Mucosa of rectum (tissue), 2 donors: ENCODE measurements around the gene EML6.

Experiments
- H3K27ac ChIP-seq, 2 donors: one replicate each; pipeline ENCODE4 v1.7.0; 2013; ENCODE audit warnings: inconsistent platforms in 2 of 2, low read depth in 2 of 2, low read length in 2 of 2
- H3K27me3 ChIP-seq, 2 donors: one replicate each; pipeline ENCODE4 v1.7.0; 2013; ENCODE audit warnings: low read length in 2 of 2; ENCODE audit not compliant: control insufficient read depth in 2 of 2, insufficient read depth in 2 of 2
- H3K36me3 ChIP-seq, 2 donors: one replicate each; pipeline ENCODE4 v1.7.0; 2013; ENCODE audit warnings: low read length in 2 of 2; ENCODE audit not compliant: control insufficient read depth in 2 of 2, insufficient read depth in 2 of 2
- H3K4me1 ChIP-seq, 2 donors: one replicate each; pipeline ENCODE4 v1.7.0; 2013; ENCODE audit warnings: low read length in 2 of 2, mild to moderate bottlenecking in 1 of 2; ENCODE audit not compliant: control insufficient read depth in 2 of 2, insufficient read depth in 2 of 2
- H3K4me3 ChIP-seq, 2 donors: one replicate each; pipeline ENCODE4 v1.7.0; 2013; ENCODE audit warnings: low read length in 2 of 2
- H3K9ac ChIP-seq, 2 donors: one replicate each; pipeline ENCODE4 v1.7.0; 2013; ENCODE audit warnings: low read length in 2 of 2, low read depth in 1 of 2, mild to moderate bottlenecking in 1 of 2
- H3K9me3 ChIP-seq, 2 donors: one replicate each; pipeline ENCODE4 v1.7.0; 2013; ENCODE audit warnings: low read length in 2 of 2; ENCODE audit not compliant: control insufficient read depth in 2 of 2
- donor health status: healthy.
- donor health status: Normal muscosa, but diverticular disease.

Gene EML6

DNA sequence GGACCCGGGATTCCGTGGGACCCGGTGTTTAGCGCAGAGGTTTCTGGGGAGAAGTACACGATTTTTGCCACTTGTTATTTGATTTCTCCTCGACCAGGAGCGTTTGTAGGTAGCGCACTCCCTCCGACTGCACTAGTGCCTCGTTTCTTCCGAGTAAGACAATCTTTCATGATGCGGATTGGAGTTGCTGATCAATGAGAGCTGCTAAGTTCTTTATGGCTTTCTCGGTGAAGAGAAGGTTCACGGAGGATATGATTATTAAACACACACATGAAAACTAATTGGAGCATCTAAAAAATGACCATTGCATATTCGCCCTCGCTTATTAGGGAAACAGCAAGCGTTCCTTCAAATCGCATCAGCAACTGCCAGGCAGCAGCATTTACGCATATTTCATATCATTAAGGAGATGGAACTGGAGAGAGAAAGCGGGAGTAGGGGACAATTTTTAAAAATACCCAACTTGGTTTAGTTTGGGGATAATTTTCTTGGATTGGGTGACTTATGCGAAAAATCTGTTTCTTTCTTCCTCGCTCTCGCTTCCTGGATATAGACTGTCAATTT, 616 bp downstream of the EML6 start:
- peak overlapping the region; percentile 56 to 77 for H3K9ac ChIP-seq
- peak overlapping the region; percentile 42 to 65 for H3K27ac ChIP-seq
- H3K9me3 ChIP-seq: no peaks in the 10 kb centered on the region
- H3K4me3 ChIP-seq: peak overlapping the region; percentile 71 to 90
- no peaks in the 10 kb centered on the region for H3K36me3 ChIP-seq
- H3K4me1 ChIP-seq: peaks cover 11 to 16% of the 10 kb centered on the region in 2 donors
- peaks cover 21 to 25% of the 10 kb centered on the region in 2 donors for H3K27me3 ChIP-seq

DNA sequence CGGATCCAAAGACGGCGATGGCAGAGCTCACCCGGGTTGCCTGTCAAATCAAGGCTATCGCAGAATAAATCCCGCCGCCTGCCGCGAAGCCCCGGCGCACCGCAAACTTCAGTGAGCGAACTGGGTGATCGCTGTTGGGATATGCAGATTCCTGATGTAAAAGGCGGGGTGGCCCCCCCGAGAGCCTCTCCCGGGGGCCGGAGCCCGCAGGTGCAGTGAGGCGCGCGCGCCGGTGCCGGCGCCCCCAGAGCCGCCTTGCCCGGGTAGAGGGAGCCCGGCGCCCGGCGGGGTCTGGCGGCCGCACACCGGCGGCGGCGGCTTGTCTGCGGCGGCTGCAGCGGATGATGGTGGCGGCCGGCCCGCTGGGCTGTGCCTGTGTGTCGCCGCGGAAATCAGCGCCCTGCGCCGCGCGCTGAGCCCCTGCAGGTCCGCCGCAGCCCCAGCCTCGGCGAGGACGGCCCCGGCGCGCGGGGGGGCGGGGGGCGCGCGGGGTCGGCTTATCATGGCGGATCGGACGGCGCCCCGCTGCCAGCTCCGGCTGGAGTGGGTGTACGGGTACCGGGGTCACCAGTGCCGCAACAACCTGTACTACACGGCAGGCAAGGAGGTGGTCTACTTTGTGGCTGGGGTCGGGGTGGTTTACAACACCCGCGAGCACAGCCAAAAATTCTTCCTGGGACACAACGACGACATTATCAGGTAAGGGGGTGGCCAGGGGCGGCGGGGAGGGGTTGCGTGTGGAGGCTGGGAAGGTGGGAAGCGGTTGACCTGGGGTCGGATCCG, 1.3 kb downstream of the EML6 start:
- Histone ChIP-seq H3K9me3 (no peaks in the 10 kb centered on the region), H3K27me3 (peaks cover 21 to 25% of the 10 kb centered on the region in 2 donors), H3K9ac (peak overlapping the region; percentile 32 to 51), H3K27ac (no peak overlapping the region), H3K4me1 (peaks cover 11 to 16% of the 10 kb centered on the region in 2 donors), H3K36me3 (no peaks in the 10 kb centered on the region), H3K4me3 (peak overlapping the region; percentile 71 to 90)

DNA sequence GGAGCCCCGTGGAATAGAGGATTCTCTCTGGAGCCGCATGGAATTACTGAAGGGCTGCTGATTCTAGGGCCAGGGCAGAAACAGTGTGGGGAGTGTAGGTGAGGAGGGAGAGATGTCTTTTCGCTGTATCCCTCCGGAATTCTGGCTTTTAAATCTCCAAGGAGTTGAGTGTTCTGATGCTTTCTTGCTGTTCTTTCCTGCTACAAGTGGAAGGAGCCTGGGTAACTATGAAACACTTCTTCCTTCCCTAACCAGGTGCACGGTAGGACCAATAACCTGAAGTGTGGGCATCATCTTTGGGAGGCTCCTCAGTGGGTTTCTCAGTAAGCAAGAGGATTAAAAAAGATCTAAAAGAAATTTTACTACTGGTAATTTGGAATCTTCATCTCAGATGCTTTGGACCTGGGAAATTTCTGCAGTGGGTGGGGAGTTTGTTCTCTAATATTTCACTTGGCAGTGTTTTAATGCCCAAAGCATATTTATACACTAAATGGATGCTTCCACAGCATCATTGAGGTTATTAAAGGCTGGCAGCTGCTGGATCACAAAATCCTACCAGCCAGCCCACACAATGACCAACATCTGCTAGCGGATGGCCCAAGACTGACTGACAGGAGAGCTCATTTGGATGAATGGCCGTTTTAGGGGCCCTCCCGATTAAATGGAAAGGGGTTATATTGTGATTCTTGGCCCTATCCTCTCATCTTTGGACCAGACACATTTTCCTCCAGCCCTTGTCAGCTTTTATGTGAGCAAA, 2.1 kb downstream of the EML6 start:
- Histone ChIP-seq H3K27ac (no peak overlapping the region), H3K4me3 (peak overlapping the region; percentile 48 to 71), H3K27me3 (peaks cover 21 to 25% of the 10 kb centered on the region in 2 donors)

DNA sequence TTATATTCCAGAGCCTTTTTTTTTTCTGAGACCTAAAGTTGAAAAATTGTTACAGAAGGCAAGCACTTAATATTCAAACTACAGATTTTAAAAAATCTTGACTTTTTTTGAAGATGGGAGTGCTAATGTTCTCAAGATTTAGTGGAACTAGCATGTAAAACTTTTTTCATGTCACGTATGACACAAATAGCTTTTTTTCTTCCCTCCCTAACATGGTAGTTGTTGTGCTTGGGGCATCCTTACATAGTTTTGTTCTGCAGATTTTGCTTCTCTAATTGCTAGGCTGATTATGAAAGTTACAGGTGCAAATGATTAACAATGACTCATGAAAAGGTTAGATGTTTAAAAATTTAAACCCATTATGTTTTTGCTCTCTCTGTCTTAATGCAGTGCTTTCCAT, 3.0 kb downstream of the EML6 start:
- Histone ChIP-seq H3K9ac (no peak overlapping the region), H3K27me3 (peaks cover 21 to 25% of the 10 kb centered on the region in 2 donors), H3K27ac (no peak overlapping the region), H3K4me1 (peaks cover 11 to 16% of the 10 kb centered on the region in 2 donors), H3K9me3 (no peaks in the 10 kb centered on the region), H3K36me3 (no peaks in the 10 kb centered on the region), H3K4me3 (no peak overlapping the region)

More for the DNA sequence above, 2.1 kb downstream of the EML6 start:
- no peaks in the 10 kb centered on the region for H3K9me3 ChIP-seq
- peak overlapping the region in 1 of 2 donors; percentile 51 for H3K9ac ChIP-seq
- H3K4me1 ChIP-seq: peaks cover 11 to 16% of the 10 kb centered on the region in 2 donors
- no peaks in the 10 kb centered on the region for H3K36me3 ChIP-seq

DNA sequence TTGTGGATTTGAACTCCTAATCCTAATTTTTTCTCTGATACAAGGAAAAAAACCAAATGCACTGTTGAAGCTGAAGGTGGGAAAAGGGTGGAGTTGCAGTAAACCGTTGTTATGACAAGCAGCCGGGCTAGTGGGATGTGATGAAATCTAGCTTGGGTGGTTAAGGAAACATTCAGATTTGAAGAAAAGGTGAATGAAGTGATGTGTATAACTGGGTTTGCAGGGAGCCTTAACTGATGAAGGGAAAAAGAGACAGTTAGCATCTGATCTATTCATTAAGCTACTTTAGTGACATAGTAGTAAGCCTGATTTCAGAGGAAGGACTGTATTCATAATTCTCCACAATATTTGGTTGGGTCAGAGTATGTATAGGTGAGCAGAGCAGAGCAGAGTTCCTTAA, 3.5 kb downstream of the EML6 start:
- Histone ChIP-seq H3K9me3 (no peaks in the 10 kb centered on the region), H3K4me1 (peaks cover 11 to 16% of the 10 kb centered on the region in 2 donors), H3K36me3 (no peaks in the 10 kb centered on the region), H3K4me3 (no peak overlapping the region), H3K27ac (no peak overlapping the region), H3K27me3 (peaks cover 21 to 25% of the 10 kb centered on the region in 2 donors), H3K9ac (no peak overlapping the region)

DNA sequence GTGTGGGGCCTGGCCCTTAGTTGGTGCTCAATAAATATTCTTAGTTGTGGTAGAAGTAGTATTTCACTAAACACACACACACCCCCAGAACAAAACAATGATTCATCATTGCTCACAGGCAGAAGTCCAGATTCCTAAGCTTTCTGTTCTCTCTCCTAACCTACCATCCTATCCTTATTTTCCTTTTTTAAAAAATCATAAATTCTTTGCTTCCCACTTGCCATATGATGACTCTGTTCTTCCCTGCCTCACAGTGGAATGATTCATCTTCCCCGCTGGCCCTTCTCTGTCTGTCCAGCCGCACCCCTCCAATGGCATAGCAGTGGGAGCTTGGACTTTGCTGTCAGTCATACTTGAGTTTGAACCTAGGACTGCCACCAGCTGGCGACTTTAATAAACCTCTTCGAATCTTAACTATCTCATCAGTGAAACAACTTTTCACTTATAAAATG, 5.2 kb downstream of the EML6 start:
- Histone ChIP-seq H3K9ac (no peak overlapping the region), H3K4me3 (no peak overlapping the region), H3K9me3 (no peaks in the 10 kb centered on the region), H3K27ac (no peak overlapping the region), H3K4me1 (peaks cover 7 to 10% of the 10 kb centered on the region in 2 donors), H3K36me3 (no peaks in the 10 kb centered on the region), H3K27me3 (peaks cover 21 to 25% of the 10 kb centered on the region in 2 donors)

DNA sequence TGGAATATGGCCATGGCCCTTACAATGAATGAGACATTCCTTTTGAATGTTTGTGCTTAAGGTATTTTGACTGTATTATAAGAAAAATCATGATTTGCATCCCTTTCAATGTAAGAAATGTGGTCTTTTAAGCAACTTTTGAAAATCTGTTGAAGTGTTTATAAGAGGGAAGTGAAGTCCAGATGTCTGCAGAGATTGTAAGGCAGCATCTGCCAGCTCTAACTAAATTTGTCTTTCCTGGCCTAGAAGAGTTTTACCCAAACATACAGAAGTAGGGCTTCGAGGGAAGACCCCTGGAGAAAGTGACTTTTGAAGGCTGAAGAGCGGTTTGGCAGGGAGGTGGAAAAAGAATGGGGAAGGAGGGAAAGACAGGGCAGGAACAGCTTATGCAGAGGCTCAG, 12.2 kb downstream of the EML6 start:
- H3K4me3 ChIP-seq: no peak overlapping the region
- H3K4me1 ChIP-seq: no peaks in the 10 kb centered on the region
- H3K9ac ChIP-seq: no peak overlapping the region
- no peaks in the 10 kb centered on the region for H3K9me3 ChIP-seq
- H3K27me3 ChIP-seq: no peaks in the 10 kb centered on the region
- no peaks in the 10 kb centered on the region for H3K36me3 ChIP-seq
- H3K27ac ChIP-seq: no peak overlapping the region

DNA sequence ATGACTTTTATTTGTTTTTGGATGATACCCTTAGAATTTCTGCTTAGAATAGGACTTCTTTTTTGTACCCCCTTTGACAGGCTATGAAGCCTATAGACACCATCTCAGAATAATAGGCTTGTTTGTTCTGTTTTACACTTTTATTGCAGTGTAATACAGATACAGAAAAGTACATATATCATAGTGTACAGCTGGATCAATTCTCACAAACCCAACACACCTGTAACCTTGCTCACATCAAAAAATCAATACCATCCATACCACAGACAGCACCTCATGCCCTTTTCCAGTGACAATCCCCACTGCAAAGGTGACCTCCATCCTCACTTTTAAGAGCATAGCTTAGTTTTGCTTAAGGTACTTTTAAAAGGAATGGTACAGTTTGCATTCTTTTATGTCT, 14.8 kb downstream of the EML6 start:
- Histone ChIP-seq H3K4me1 (no peaks in the 10 kb centered on the region), H3K27me3 (no peaks in the 10 kb centered on the region), H3K36me3 (no peaks in the 10 kb centered on the region), H3K9me3 (no peaks in the 10 kb centered on the region), H3K27ac (no peak overlapping the region), H3K4me3 (no peak overlapping the region), H3K9ac (no peak overlapping the region)

DNA sequence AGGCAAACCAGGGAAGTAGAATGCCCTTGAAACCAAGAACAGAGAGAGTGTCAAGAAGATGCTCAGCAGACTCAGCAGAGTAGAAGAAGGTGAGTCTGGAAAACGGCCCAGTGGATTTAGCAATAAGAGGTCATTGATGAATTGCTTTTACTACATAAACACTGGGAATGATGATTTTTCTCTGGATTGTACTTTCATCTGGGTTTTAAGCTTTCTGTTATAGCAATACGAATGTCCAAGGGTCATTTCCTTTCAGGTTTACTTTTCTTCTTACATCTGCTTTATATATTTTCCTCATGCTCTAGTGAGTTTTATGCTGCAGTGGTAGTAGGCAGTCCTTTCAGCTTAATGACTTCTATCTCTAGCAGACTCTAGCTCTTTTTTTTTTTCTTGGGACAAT, 16.9 kb downstream of the EML6 start:
- H3K9me3 ChIP-seq: no peaks in the 10 kb centered on the region
- H3K27me3 ChIP-seq: no peaks in the 10 kb centered on the region
- no peak overlapping the region for H3K9ac ChIP-seq
- H3K4me3 ChIP-seq: no peak overlapping the region
- H3K27ac ChIP-seq: no peak overlapping the region
- H3K4me1 ChIP-seq: no peaks in the 10 kb centered on the region
- no peaks in the 10 kb centered on the region for H3K36me3 ChIP-seq

DNA sequence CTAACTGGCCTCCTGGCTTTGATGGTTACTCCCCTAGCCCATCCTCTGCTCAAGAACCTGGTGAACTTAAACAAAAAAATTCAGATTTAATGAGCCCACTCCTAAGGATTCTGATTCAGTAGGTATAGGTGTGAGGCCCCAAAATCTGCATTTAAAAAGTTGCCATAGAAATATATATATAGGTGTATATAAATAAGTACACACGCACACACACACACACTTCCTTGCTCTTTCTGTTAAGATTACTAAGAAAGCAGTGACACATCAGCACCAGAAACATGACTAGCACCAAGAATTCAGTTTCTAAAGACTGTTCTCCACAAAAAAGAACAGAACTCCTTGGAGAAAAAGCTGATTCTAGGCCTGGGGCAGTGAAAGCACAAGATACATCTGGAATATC, 17.8 kb downstream of the EML6 start:
- Histone ChIP-seq H3K9ac (no peak overlapping the region), H3K27ac (no peak overlapping the region), H3K9me3 (no peaks in the 10 kb centered on the region), H3K27me3 (no peaks in the 10 kb centered on the region), H3K4me3 (no peak overlapping the region), H3K4me1 (no peaks in the 10 kb centered on the region), H3K36me3 (no peaks in the 10 kb centered on the region)
